Motor neuron (in vitro differentiated cells): ENCODE data around the gene SORCS3. TPM values are rescaled to one million over a fixed set of nuclear protein-coding genes. Genes with fewer than 3 reads are reported as not detected.

Experiments used
- ATAC-seq, 8 experiments: fragments of 200-7000 bp; cut with Tn5 transposase; replicated peaks in 6 of 8; 2 replicates each; pipeline ENCODE4 v1.8.0; 2021; ENCODE audit warnings: mild to moderate bottlenecking in 8 of 8, moderate library complexity in 8 of 8
- H3K27ac ChIP-seq, 2 donors: fragments of 250-450 bp; sonication (Bioruptor Pico); 2 replicates each; pipeline ENCODE4 v1.9.0; 2021; ENCODE audit warnings: antibody characterized with exemption in 2 of 2, mild to moderate bottlenecking in 2 of 2, moderate library complexity in 1 of 2
- H3K4me1 ChIP-seq, 2 donors: fragments of 250-450 bp; sonication (Bioruptor Pico); replicated peaks in 1 of 2; 2 replicates each; pipeline ENCODE4 v1.6.1; 2021; ENCODE audit warnings: antibody characterized with exemption in 2 of 2, mild to moderate bottlenecking in 2 of 2, moderate library complexity in 1 of 2
- H3K4me3 ChIP-seq, 5 donors: fragments of 250-450 bp; sonication (Bioruptor Pico); 2 replicates each; pipeline ENCODE4 v1.9.0; 2021; ENCODE audit warnings: antibody characterized with exemption in 5 of 5, mild to moderate bottlenecking in 5 of 5, moderate library complexity in 4 of 5
- WGBS, 10 experiments: fragments of 450-650 bp; shearing (Covaris generic); methylation state at CpG; one replicate each; pipeline ENCODE4 v1.0.0; 2022; 5-methylcytosine and 5-hydroxymethylcytosine counted together
- in situ Hi-C, 9 experiments: fragments of 400-800 bp; cut with MboI; loops; one replicate each; pipeline ENCODE4 v1.15.0; 2021; ENCODE audit warnings: low sequenced_read_pairs in 9 of 9, low pct_unique_long_range_greater_than_20kb in 2 of 9; ENCODE audit not compliant: unreplicated experiment in 9 of 9
- total RNA-seq, 8 experiments: library from RNA; unstranded; fragments of 300-600 nt; gene quantifications; 2 replicates each; pipeline versions ENCODE4 v1.2.3 to v1.2.4, GENCODE V29; 2022

SORCS3 gene
- total RNA-seq, 8 experiments from 2014 or later: 0.10 to 14.3 (median 7.3) TPM

- in situ Hi-C loops: loop anchor here in 1 of 9 experiments (25.0 kb wide), 1 partner anchor 616 kb away; no protein-coding TSS in a partner anchor
- H3K27ac ChIP-seq: no peak overlapping the region
- H3K4me3 ChIP-seq: no peak overlapping the region
- ATAC-seq: peak in 5 of 8 experiments; percentile 67 to 90 (median 82)
- WGBS, 10 experiments: 0% methylated on average over 1 of the region's 1 CpG; no CpG with 5 or more reads in 6 of the 10 experiments
- H3K4me1 ChIP-seq: peaks cover 14 to 31% of the 10 kb centered on the region in 2 donors
Measured at GRCh38 chr10:105070952-105071351, 429.9 kb downstream of the SORCS3 start.

- 13 to 100% (median 50%) methylated on average over 1 to 5 of the region's 5 CpGs; no CpG with 5 or more reads in 1 of the 10 experiments for WGBS, 10 experiments
Measured at GRCh38 chr10:105071980-105072379, 430.9 kb downstream of the SORCS3 start.

GRCh38 chr10:105073999-105074398 lies 432.9 kb downstream of the SORCS3 start:
- WGBS, 10 experiments: 54 to 100% (median 86%) methylated on average over 1 to 4 of the region's 4 CpGs; no CpG with 5 or more reads in 4 of the 10 experiments
- Histone ChIP-seq H3K4me1 (peaks cover 14 to 34% of the 10 kb centered on the region in 2 donors), H3K4me3 (no peak overlapping the region), H3K27ac (no peak overlapping the region)
- peak in 1 of 8 experiments; percentile 37 for ATAC-seq
- in situ Hi-C loops: loop anchor here in 1 of 9 experiments (25.0 kb wide), 1 partner anchor 613 kb away; no protein-coding TSS in a partner anchor

More at GRCh38 chr10:105071980-105072379, 430.9 kb downstream of the SORCS3 start:
- no peak for ATAC-seq
- Histone ChIP-seq H3K27ac (no peak overlapping the region), H3K4me3 (no peak overlapping the region), H3K4me1 (peaks cover 14 to 33% of the 10 kb centered on the region in 2 donors)
- in situ Hi-C loops: loop anchor here in 1 of 9 experiments (25.0 kb wide), 1 partner anchor 615 kb away; no protein-coding TSS in a partner anchor

- in situ Hi-C loops: no loop called here
- 0 to 100% (median 80%) methylated on average over 1 of the region's 1 CpG; no CpG with 5 or more reads in 5 of the 10 experiments for WGBS, 10 experiments
- ATAC-seq: no peak
- Histone ChIP-seq H3K27ac (no peak overlapping the region), H3K4me3 (no peak overlapping the region), H3K4me1 (peaks cover 14 to 34% of the 10 kb centered on the region in 2 donors)
Measured at GRCh38 chr10:105075031-105075430, 433.9 kb downstream of the SORCS3 start.

- in situ Hi-C loops: no loop called here
Measured at GRCh38 chr10:105085980-105086379, 444.9 kb downstream of the SORCS3 start.

GRCh38 chr10:105094048-105094447 lies 453.0 kb downstream of the SORCS3 start:
- ATAC-seq: no peak
- no peak overlapping the region for H3K4me3 ChIP-seq
- H3K4me1 ChIP-seq: peaks cover 0 to 3% of the 10 kb centered on the region in 2 donors
- in situ Hi-C loops: no loop called here
- 40 to 100% (median 85%) methylated on average over 1 of the region's 1 CpG for WGBS, 10 experiments
- H3K27ac ChIP-seq: no peak overlapping the region

More at GRCh38 chr10:105085980-105086379, 444.9 kb downstream of the SORCS3 start:
- H3K4me1 ChIP-seq: no peaks in the 10 kb centered on the region
- WGBS, 10 experiments: 0 to 100% (median 89%) methylated on average over 1 to 2 of the region's 2 CpGs; no CpG with 5 or more reads in 3 of the 10 experiments
- no peak overlapping the region for H3K4me3 ChIP-seq
- no peak for ATAC-seq
- H3K27ac ChIP-seq: no peak overlapping the region

GRCh38 chr10:105096316-105096715 lies 455.2 kb downstream of the SORCS3 start:
- Histone ChIP-seq H3K4me1 (peaks cover 0 to 3% of the 10 kb centered on the region in 2 donors), H3K27ac (no peak overlapping the region), H3K4me3 (no peak overlapping the region)
- in situ Hi-C loops: no loop called here
- 28 to 100% (median 38%) methylated on average over 1 to 2 of the region's 3 CpGs; no CpG with 5 or more reads in 6 of the 10 experiments for WGBS, 10 experiments
- ATAC-seq: peak in 3 of 8 experiments; percentile 57 to 92 (median 68)

- 0 to 83% (median 26%) methylated on average over 2 to 6 of the region's 6 CpGs for WGBS, 10 experiments
- in situ Hi-C loops: no loop called here
- Histone ChIP-seq H3K4me3 (no peak overlapping the region), H3K27ac (no peak overlapping the region), H3K4me1 (no peaks in the 10 kb centered on the region)
- ATAC-seq: peak in 2 of 8 experiments; percentile 25 to 33
Measured at GRCh38 chr10:105102977-105103376, 461.9 kb downstream of the SORCS3 start.

GRCh38 chr10:105104297-105104696 lies 463.2 kb downstream of the SORCS3 start:
- in situ Hi-C loops: no loop called here
- no peak overlapping the region for H3K27ac ChIP-seq
- ATAC-seq: peak in 1 of 8 experiments; percentile 68
- no peaks in the 10 kb centered on the region for H3K4me1 ChIP-seq
- WGBS, 10 experiments: 17 to 95% (median 81%) methylated on average over 1 to 2 of the region's 2 CpGs; no CpG with 5 or more reads in 1 of the 10 experiments
- no peak overlapping the region for H3K4me3 ChIP-seq

GRCh38 chr10:105109164-105109563 lies 468.1 kb downstream of the SORCS3 start:
- 39 to 100% (median 92%) methylated on average over 1 of the region's 1 CpG for WGBS, 10 experiments
- Histone ChIP-seq H3K4me1 (peaks cover 0 to 7% of the 10 kb centered on the region in 2 donors), H3K4me3 (no peak overlapping the region), H3K27ac (no peak overlapping the region)
- in situ Hi-C loops: no loop called here
- no peak for ATAC-seq

- WGBS, 10 experiments: 8 to 93% (median 68%) methylated on average over 1 to 6 of the region's 6 CpGs
- H3K4me1 ChIP-seq: peaks cover 0 to 7% of the 10 kb centered on the region in 2 donors
- no peak overlapping the region for H3K27ac ChIP-seq
- H3K4me3 ChIP-seq: no peak overlapping the region
- in situ Hi-C loops: no loop called here
- no peak for ATAC-seq
Measured at GRCh38 chr10:105112862-105113261, 471.8 kb downstream of the SORCS3 start.

GRCh38 chr10:105113666-105114065 lies 472.6 kb downstream of the SORCS3 start:
- ATAC-seq: no peak
- whole genome bisulfite sequencing, 10 experiments: 4 to 100% (median 52%) methylated on average over 1 to 3 of the region's 3 CpGs; no CpG with 5 or more reads in 2 of the 10 experiments
- Histone ChIP-seq H3K4me3 (no peak overlapping the region), H3K27ac (no peak overlapping the region), H3K4me1 (peaks cover 0 to 7% of the 10 kb centered on the region in 2 donors)
- in situ Hi-C loops: no loop called here

- in situ Hi-C loops: no loop called here
- H3K27ac ChIP-seq: no peak overlapping the region
- no peak overlapping the region for H3K4me3 ChIP-seq
- 0 to 100% (median 6%) methylated on average over 2 to 3 of the region's 3 CpGs; no CpG with 5 or more reads in 7 of the 10 experiments for WGBS, 10 experiments
- H3K4me1 ChIP-seq: peaks cover 6 to 16% of the 10 kb centered on the region in 2 donors
- ATAC-seq: peak in 4 of 8 experiments; percentile 8 to 76 (median 50)
Measured at GRCh38 chr10:105121743-105122142, 480.7 kb downstream of the SORCS3 start.
